ENCODE measurements around the gene TSPAN9.

Gene TSPAN9

GRCh38 chr12:3154006-3154405 is 76.8 kb downstream of the TSPAN9 start:
- Histone ChIP-seq H3K36me3 (ENCODE audit: insufficient read depth, low read length) (no peaks in the 10 kb centered on the region), H3K4me3 (ENCODE audit: low read length) (no peak overlapping the region), H3K27me3 (ENCODE audit: insufficient read depth, low read length) (no peaks in the 10 kb centered on the region)

GRCh38 chr12:3155702-3156370 is 78.7 kb downstream of the TSPAN9 start:
- Histone ChIP-seq H3K27me3 (ENCODE audit: insufficient read depth, low read length) (no peaks in the 10 kb centered on the region), H3K9me3 (ENCODE audit: low read length) (no peaks in the 10 kb centered on the region), H2AFZ (ENCODE audit: low read depth, low read length) (no peak overlapping the region), H3K36me3 (ENCODE audit: insufficient read depth, low read length) (no peaks in the 10 kb centered on the region), H3K4me1 (ENCODE audit: insufficient read depth, low read length) (peaks cover 8% of the 10 kb centered on the region), H3K4me3 (ENCODE audit: low read length) (no peak overlapping the region)

More at GRCh38 chr12:3154006-3154405, 76.8 kb downstream of the TSPAN9 start:
- H3K4me1 ChIP-seq (ENCODE audit: insufficient read depth, low read length): peaks cover 10% of the 10 kb centered on the region
- H2AFZ ChIP-seq (ENCODE audit: low read depth, low read length): no peak overlapping the region
- H3K9me3 ChIP-seq (ENCODE audit: low read length): no peaks in the 10 kb centered on the region

GRCh38 chr12:3157581-3158323 is 80.6 kb downstream of the TSPAN9 start:
- H3K9me3 ChIP-seq (ENCODE audit: low read length): no peaks in the 10 kb centered on the region
- no peak overlapping the region for H3K4me3 ChIP-seq (ENCODE audit: low read length)

GRCh38 chr12:3158851-3159465 is 81.8 kb downstream of the TSPAN9 start:
- peaks cover 4% of the 10 kb centered on the region for H3K4me1 ChIP-seq (ENCODE audit: insufficient read depth, low read length)
- no peak overlapping the region for H2AFZ ChIP-seq (ENCODE audit: low read depth, low read length)
- H3K9me3 ChIP-seq (ENCODE audit: low read length): no peaks in the 10 kb centered on the region
- no peaks in the 10 kb centered on the region for H3K36me3 ChIP-seq (ENCODE audit: insufficient read depth, low read length)
- H3K4me3 ChIP-seq (ENCODE audit: low read length): no peak overlapping the region
- no peaks in the 10 kb centered on the region for H3K27me3 ChIP-seq (ENCODE audit: insufficient read depth, low read length)

More at GRCh38 chr12:3157581-3158323, 80.6 kb downstream of the TSPAN9 start:
- H2AFZ ChIP-seq (ENCODE audit: low read depth, low read length): no peak overlapping the region
- peaks cover 4% of the 10 kb centered on the region for H3K4me1 ChIP-seq (ENCODE audit: insufficient read depth, low read length)
- no peaks in the 10 kb centered on the region for H3K36me3 ChIP-seq (ENCODE audit: insufficient read depth, low read length)
- H3K27me3 ChIP-seq (ENCODE audit: insufficient read depth, low read length): no peaks in the 10 kb centered on the region

- Histone ChIP-seq H3K9me3 (ENCODE audit: low read length) (no peaks in the 10 kb centered on the region), H3K27me3 (ENCODE audit: insufficient read depth, low read length) (no peaks in the 10 kb centered on the region), H2AFZ (ENCODE audit: low read depth, low read length) (no peak overlapping the region)
Measured at GRCh38 chr12:3160081-3160480, 82.9 kb downstream of the TSPAN9 start.

GRCh38 chr12:3161861-3162260 is 84.7 kb downstream of the TSPAN9 start:
- Histone ChIP-seq H3K4me3 (ENCODE audit: low read length) (no peak overlapping the region), H3K9me3 (ENCODE audit: low read length) (no peaks in the 10 kb centered on the region)

More at GRCh38 chr12:3160081-3160480, 82.9 kb downstream of the TSPAN9 start:
- Histone ChIP-seq H3K4me1 (ENCODE audit: insufficient read depth, low read length) (peaks cover 6% of the 10 kb centered on the region), H3K4me3 (ENCODE audit: low read length) (no peak overlapping the region), H3K36me3 (ENCODE audit: insufficient read depth, low read length) (no peaks in the 10 kb centered on the region)

GRCh38 chr12:3164454-3165077 is 87.4 kb downstream of the TSPAN9 start:
- Histone ChIP-seq H3K4me3 (ENCODE audit: low read length) (no peak overlapping the region), H3K9me3 (ENCODE audit: low read length) (no peaks in the 10 kb centered on the region), H3K27me3 (ENCODE audit: insufficient read depth, low read length) (no peaks in the 10 kb centered on the region)

More at GRCh38 chr12:3161861-3162260, 84.7 kb downstream of the TSPAN9 start:
- no peak overlapping the region for H2AFZ ChIP-seq (ENCODE audit: low read depth, low read length)
- no peaks in the 10 kb centered on the region for H3K36me3 ChIP-seq (ENCODE audit: insufficient read depth, low read length)
- H3K4me1 ChIP-seq (ENCODE audit: insufficient read depth, low read length): peaks cover 6% of the 10 kb centered on the region
- no peaks in the 10 kb centered on the region for H3K27me3 ChIP-seq (ENCODE audit: insufficient read depth, low read length)

GRCh38 chr12:3165078-3165980 is 88.2 kb downstream of the TSPAN9 start:
- Histone ChIP-seq H3K27me3 (ENCODE audit: insufficient read depth, low read length) (no peaks in the 10 kb centered on the region), H3K9me3 (ENCODE audit: low read length) (no peaks in the 10 kb centered on the region), H3K4me1 (ENCODE audit: insufficient read depth, low read length) (peaks cover 17% of the 10 kb centered on the region), H2AFZ (ENCODE audit: low read depth, low read length) (no peak overlapping the region), H3K4me3 (ENCODE audit: low read length) (no peak overlapping the region), H3K36me3 (ENCODE audit: insufficient read depth, low read length) (no peaks in the 10 kb centered on the region)

More at GRCh38 chr12:3164454-3165077, 87.4 kb downstream of the TSPAN9 start:
- Histone ChIP-seq H3K4me1 (ENCODE audit: insufficient read depth, low read length) (peaks cover 17% of the 10 kb centered on the region), H3K36me3 (ENCODE audit: insufficient read depth, low read length) (no peaks in the 10 kb centered on the region), H2AFZ (ENCODE audit: low read depth, low read length) (no peak overlapping the region)

GRCh38 chr12:3167636-3168035 is 90.5 kb downstream of the TSPAN9 start:
- H3K4me1 ChIP-seq (ENCODE audit: insufficient read depth, low read length): peaks cover 17% of the 10 kb centered on the region
- no peak overlapping the region for H3K4me3 ChIP-seq (ENCODE audit: low read length)
- H3K27me3 ChIP-seq (ENCODE audit: insufficient read depth, low read length): no peaks in the 10 kb centered on the region
- H3K9me3 ChIP-seq (ENCODE audit: low read length): no peaks in the 10 kb centered on the region
- no peaks in the 10 kb centered on the region for H3K36me3 ChIP-seq (ENCODE audit: insufficient read depth, low read length)
- no peak overlapping the region for H2AFZ ChIP-seq (ENCODE audit: low read depth, low read length)

GRCh38 chr12:3168223-3169221 is 91.3 kb downstream of the TSPAN9 start:
- no peaks in the 10 kb centered on the region for H3K36me3 ChIP-seq (ENCODE audit: insufficient read depth, low read length)
- H3K27me3 ChIP-seq (ENCODE audit: insufficient read depth, low read length): no peaks in the 10 kb centered on the region
- no peak overlapping the region for H3K4me3 ChIP-seq (ENCODE audit: low read length)
- H3K4me1 ChIP-seq (ENCODE audit: insufficient read depth, low read length): peaks cover 17% of the 10 kb centered on the region
- H3K9me3 ChIP-seq (ENCODE audit: low read length): no peaks in the 10 kb centered on the region
- H2AFZ ChIP-seq (ENCODE audit: low read depth, low read length): no peak overlapping the region

- H3K4me1 ChIP-seq (ENCODE audit: insufficient read depth, low read length): peaks cover 15% of the 10 kb centered on the region
- no peak overlapping the region for H3K4me3 ChIP-seq (ENCODE audit: low read length)
- H3K27me3 ChIP-seq (ENCODE audit: insufficient read depth, low read length): no peaks in the 10 kb centered on the region
- no peaks in the 10 kb centered on the region for H3K36me3 ChIP-seq (ENCODE audit: insufficient read depth, low read length)
- no peak overlapping the region for H2AFZ ChIP-seq (ENCODE audit: low read depth, low read length)
- H3K9me3 ChIP-seq (ENCODE audit: low read length): no peaks in the 10 kb centered on the region
Measured at GRCh38 chr12:3170423-3171194, 93.4 kb downstream of the TSPAN9 start.
